Measurements from ENCODE around the gene TMEM170A. TPM values are rescaled to one million over a fixed set of nuclear protein-coding genes. Genes with fewer than 3 reads are reported as not detected.

Gene TMEM170A
- total RNA-seq, 1 experiment from 2014 or later, result 46.8 TPM

DNA sequence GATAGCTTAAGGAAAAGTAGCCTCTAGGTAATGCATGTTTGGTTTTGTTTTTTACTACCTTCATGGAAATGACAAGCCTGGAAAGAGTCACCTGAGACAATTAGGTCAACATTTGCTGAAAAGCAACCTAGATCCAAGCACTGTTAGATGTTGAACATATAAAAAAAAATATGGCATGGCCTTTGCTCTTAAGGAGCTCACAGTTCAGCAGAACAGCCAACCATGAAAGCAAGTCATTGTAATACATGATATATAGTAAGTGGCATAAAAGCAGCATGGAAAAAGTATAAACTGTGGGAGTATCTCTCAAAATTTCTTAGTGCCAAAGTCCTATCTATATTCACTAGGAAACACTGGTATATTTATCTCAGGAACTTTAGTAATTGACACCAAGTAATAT is 62.8 kb downstream of the TMEM170A start:
- Histone ChIP-seq H2BK5ac (ENCODE audit: insufficient read length, low read length) (no peak overlapping the region), H2AFZ (ENCODE audit: low read length) (no peak overlapping the region), H3K4ac (ENCODE audit: low read depth, low read length) (no peak overlapping the region), H4K5ac (ENCODE audit: insufficient read length, low read depth, low read length) (no peak overlapping the region), H3K14ac (ENCODE audit: insufficient read depth, low read length) (no peak overlapping the region), H2BK20ac (ENCODE audit: low read depth, low read length, poor library complexity, severe bottlenecking) (no peak overlapping the region), H3K56ac (ENCODE audit: insufficient read length, low read depth, low read length) (no peak overlapping the region), H4K91ac (ENCODE audit: insufficient read length, low read depth, low read length) (no peak overlapping the region), H3K27me3 (ENCODE audit: insufficient read depth, low read length) (no peaks in the 10 kb centered on the region), H3K9ac (ENCODE audit: extremely low read depth, insufficient read length, low read length) (no peak overlapping the region), H3K27ac (ENCODE audit: insufficient read length, low read depth, low read length) (no peak overlapping the region), H3K4me1 (ENCODE audit: insufficient read depth, low read length) (no peaks in the 10 kb centered on the region), H3K23ac (ENCODE audit: insufficient read length, low read depth, low read length) (no peak overlapping the region), H2BK120ac (ENCODE audit: low read depth, low read length, poor library complexity, severe bottlenecking) (no peak overlapping the region), H4K8ac (replicated peaks; ENCODE audit: insufficient read length, low read depth, low read length) (no peak overlapping the region), H2BK12ac (ENCODE audit: insufficient read length, low read depth, low read length) (no peak overlapping the region), H2AK5ac (ENCODE audit: insufficient read length, low read length) (no peak overlapping the region), H3K9me3 (ENCODE audit: control insufficient read depth, low read depth, low read length) (no peaks in the 10 kb centered on the region), H3T11ph (ENCODE audit: low read length) (no peak overlapping the region), H3K18ac (ENCODE audit: insufficient read length, low read depth, low read length) (no peak overlapping the region), H3K79me1 (ENCODE audit: insufficient read depth, low read depth, low read length, poor library complexity, severe bottlenecking) (no peaks in the 10 kb centered on the region), H3K23me2 (ENCODE audit: insufficient read length, low read depth, low read length, poor library complexity, severe bottlenecking) (no peaks in the 10 kb centered on the region), H4K20me1 (ENCODE audit: control insufficient read depth, insufficient read depth, insufficient read length) (no peaks in the 10 kb centered on the region), H3K79me2 (ENCODE audit: insufficient read depth, low read length) (no peaks in the 10 kb centered on the region), H3K4me2 (ENCODE audit: insufficient read depth, insufficient read length, low read length) (no peak overlapping the region), H2BK15ac (ENCODE audit: low read depth, low read length) (no peak overlapping the region)
- H3K27ac Mint-ChIP-seq, result no peak overlapping the region
- H3K36me3 Mint-ChIP-seq (ENCODE audit: insufficient read depth in 1 of 3, low read depth in 3 of 3), result peaks cover 8 to 24% (median 22%) of the 10 kb centered on the region in 3 experiments
- no peaks in the 10 kb centered on the region for H3K27me3 Mint-ChIP-seq (ENCODE audit: low read depth)
- TF ChIP-seq, protein P1, sequence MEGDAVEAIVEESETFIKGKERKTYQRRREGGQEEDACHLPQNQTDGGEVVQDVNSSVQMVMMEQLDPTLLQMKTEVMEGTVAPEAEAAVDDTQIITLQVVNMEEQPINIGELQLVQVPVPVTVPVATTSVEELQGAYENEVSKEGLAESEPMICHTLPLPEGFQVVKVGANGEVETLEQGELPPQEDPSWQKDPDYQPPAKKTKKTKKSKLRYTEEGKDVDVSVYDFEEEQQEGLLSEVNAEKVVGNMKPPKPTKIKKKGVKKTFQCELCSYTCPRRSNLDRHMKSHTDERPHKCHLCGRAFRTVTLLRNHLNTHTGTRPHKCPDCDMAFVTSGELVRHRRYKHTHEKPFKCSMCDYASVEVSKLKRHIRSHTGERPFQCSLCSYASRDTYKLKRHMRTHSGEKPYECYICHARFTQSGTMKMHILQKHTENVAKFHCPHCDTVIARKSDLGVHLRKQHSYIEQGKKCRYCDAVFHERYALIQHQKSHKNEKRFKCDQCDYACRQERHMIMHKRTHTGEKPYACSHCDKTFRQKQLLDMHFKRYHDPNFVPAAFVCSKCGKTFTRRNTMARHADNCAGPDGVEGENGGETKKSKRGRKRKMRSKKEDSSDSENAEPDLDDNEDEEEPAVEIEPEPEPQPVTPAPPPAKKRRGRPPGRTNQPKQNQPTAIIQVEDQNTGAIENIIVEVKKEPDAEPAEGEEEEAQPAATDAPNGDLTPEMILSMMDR (conservative IDR thresholded peaks at IDR 0.05), result no peak
- no peaks in the 10 kb centered on the region for H3K9me3 Mint-ChIP-seq
- no peaks in the 10 kb centered on the region; a peak in 1 of 4 replicates for H3K4me1 Mint-ChIP-seq
- no peak overlapping the region for H3K4me3 Mint-ChIP-seq
- DNase-seq, result no peak

Measured in H9 (cell line).